ENCODE measurements around the gene ALAS1.

GRCh38 chr3:52216585-52217408 is 18.8 kb downstream of the ALAS1 start:
- TF ChIP-seq SIN3A (IDR thresholded peaks at IDR 0.05; ENCODE audit: borderline replicate concordance, insufficient read depth, low read length) (peak; percentile 73; the same call in 1 of the 2 replicates), TAF1 (IDR thresholded peaks at IDR 0.05; ENCODE audit: borderline replicate concordance, insufficient read depth, low read length) (no peak), POLR2AphosphoS5 (IDR thresholded peaks at IDR 0.05; ENCODE audit: low read depth, low read length) (no peak; the same call in 1 of the 2 replicates), FOXP2 (optimal IDR thresholded peaks at IDR 0.05; ENCODE audit: borderline replicate concordance, extremely low read depth, extremely low read length, insufficient read depth) (no peak)

Measured in PFSK-1 (cell line).